ENCODE results near the gene OTUD6A. TPM values are rescaled to one million over a fixed set of nuclear protein-coding genes. Genes with fewer than 3 reads are reported as not detected.

The OTUD6A gene
- total RNA-seq, 2 experiments from 2014 or later: not detected

DNA sequence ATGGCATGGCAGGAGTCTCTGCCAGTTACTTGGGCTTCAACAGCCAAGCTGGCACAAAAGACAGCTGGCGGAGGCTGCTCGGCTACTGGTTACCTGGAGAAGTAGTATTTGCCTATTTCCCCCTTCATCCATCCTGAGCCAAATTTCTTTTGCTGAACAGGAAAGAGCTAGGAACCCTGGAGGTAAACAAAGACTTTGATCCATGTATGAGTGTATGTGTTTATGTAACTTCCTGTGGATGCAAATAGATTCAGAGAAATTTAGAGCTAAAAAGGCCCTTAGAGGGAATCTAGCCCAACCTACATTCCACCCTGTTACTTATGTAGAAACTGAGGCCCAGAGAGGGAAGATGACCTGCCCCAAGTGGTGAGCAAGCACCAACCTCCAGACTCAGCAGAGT lies 23.7 kb upstream of the OTUD6A start:
- POLR2A ChIA-PET: no interaction called here
- no peak overlapping the region for H3K27ac Mint-ChIP-seq

DNA sequence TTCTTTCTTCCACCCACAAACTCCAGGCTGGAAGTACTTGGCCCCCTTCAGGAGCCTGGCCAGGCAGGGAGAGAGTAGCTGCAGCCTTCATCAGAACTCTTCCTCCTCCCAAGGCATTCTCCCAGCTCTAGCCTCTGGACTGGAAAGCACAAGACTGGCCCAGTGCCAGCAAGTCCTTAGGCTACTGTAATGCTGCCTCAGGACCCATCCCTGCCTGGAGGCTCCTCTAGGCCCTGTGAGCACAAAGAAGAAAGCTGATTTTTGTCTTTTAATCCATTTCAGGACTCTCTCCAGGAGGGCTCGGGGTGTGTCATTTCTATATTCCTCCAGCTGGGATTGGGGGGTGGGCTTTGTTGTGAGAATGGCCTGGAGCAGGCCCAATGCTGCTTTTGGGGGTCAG lies 23.3 kb upstream of the OTUD6A start:
- POLR2A ChIA-PET: no interaction called here
- H3K27me3 Mint-ChIP-seq: no peaks in the 10 kb centered on the region
- H3K36me3 Mint-ChIP-seq: no peaks in the 10 kb centered on the region
- no peaks in the 10 kb centered on the region for H3K4me1 Mint-ChIP-seq
- no peak for DNase-seq
- no peak overlapping the region for H3K27ac Mint-ChIP-seq
- no peaks in the 10 kb centered on the region for H3K9me3 Mint-ChIP-seq
- ATAC-seq (ENCODE audit: low read depth): no peak
- no peak overlapping the region for H3K4me3 Mint-ChIP-seq

More for the DNA sequence above, 23.7 kb upstream of the OTUD6A start:
- Mint-ChIP-seq H3K27me3 (no peaks in the 10 kb centered on the region), H3K4me1 (no peaks in the 10 kb centered on the region), H3K36me3 (no peaks in the 10 kb centered on the region), H3K4me3 (no peak overlapping the region), H3K9me3 (no peaks in the 10 kb centered on the region)
- no peak for ATAC-seq (ENCODE audit: low read depth)
- DNase-seq: no peak

DNA sequence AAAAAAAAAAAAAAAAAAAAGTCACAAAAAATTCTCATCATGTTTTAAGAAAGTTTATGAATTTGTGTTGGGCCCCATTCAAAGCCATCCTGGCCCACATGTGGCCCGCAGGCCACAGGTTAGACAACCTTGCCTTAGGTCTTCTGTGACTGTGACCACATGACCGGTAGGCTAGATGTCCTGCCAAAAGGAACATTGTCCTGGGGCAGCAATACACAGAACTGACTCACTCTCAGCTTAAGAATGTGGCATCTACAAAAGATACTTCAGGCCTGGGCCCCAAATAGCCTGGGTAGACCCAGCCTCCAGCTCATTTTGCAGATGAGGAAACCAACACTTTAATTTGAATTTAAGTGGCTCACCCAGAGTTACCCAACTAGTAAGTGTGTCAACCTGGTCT lies 22.5 kb upstream of the OTUD6A start:
- ATAC-seq (ENCODE audit: low read depth): no peak
- no peaks in the 10 kb centered on the region for H3K36me3 Mint-ChIP-seq
- H3K27me3 Mint-ChIP-seq: no peaks in the 10 kb centered on the region
- H3K9me3 Mint-ChIP-seq: no peaks in the 10 kb centered on the region
- H3K4me3 Mint-ChIP-seq: no peak overlapping the region
- no peaks in the 10 kb centered on the region for H3K4me1 Mint-ChIP-seq
- H3K27ac Mint-ChIP-seq: no peak overlapping the region
- no peak for DNase-seq
- POLR2A ChIA-PET: no interaction called here

GRCh38 chrX:70041993-70042392 lies 20.3 kb upstream of the OTUD6A start:
- POLR2A ChIA-PET: no interaction called here
- ATAC-seq (ENCODE audit: low read depth) (no peak), DNase-seq (no peak)
- H3K4me3 Mint-ChIP-seq: no peak overlapping the region
- H3K27ac Mint-ChIP-seq: no peak overlapping the region
- H3K9me3 Mint-ChIP-seq: no peaks in the 10 kb centered on the region
- no peaks in the 10 kb centered on the region for H3K27me3 Mint-ChIP-seq
- H3K4me1 Mint-ChIP-seq: no peaks in the 10 kb centered on the region
- no peaks in the 10 kb centered on the region for H3K36me3 Mint-ChIP-seq

DNA sequence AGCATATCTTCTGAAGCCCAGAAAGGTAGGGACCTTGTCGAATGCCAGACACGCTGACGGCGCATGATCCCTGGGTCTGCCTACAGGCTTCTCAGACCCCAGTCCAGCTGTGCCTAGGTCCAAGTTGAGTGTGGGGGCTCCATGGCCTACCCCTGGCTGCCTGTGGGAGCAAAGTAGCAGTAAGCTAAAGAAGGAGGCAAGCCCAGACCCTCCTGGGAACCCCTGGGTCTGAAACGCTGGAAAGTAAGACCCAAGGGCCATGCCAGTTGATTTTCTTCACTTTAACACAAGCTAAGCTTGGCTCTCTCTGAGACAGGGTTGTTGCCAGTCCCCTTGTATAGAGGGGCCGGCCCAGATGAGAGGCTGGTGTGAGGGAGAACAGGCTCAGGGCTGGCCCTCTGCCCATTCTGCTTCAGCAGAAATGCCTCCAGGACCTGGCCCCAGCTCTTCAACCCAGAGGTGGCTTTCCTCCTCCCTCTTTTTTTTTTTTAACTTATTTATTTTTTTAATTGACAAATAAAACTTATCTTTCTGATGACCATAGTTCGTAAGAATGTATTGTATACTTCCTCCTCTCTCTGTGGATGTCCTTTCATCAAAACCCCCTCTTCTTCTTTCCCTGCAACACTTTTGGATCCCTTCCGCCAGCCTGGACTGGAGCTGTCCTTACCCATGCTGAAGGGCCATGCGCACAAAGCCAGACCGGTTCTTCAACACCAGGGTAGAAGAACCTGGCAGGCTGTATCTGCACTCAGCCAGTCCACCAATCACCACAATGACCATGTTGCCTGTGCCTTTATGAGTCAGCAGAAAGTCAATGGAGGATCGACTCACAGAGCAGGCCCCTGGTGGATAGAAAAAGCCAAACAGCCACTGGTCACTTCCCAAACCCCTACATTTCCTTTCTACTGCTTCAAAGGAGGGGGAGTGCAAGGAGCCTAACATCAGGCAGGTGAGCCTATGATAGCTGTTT lies 19.6 kb upstream of the OTUD6A start:
- no peaks in the 10 kb centered on the region for H3K9me3 Mint-ChIP-seq
- H3K27ac Mint-ChIP-seq: no peak overlapping the region
- DNase-seq: no peak
- POLR2A ChIA-PET: no interaction called here
- no peak for ATAC-seq (ENCODE audit: low read depth)
- H3K4me3 Mint-ChIP-seq: no peak overlapping the region
- no peaks in the 10 kb centered on the region for H3K27me3 Mint-ChIP-seq
- no peaks in the 10 kb centered on the region for H3K4me1 Mint-ChIP-seq
- no peaks in the 10 kb centered on the region for H3K36me3 Mint-ChIP-seq

DNA sequence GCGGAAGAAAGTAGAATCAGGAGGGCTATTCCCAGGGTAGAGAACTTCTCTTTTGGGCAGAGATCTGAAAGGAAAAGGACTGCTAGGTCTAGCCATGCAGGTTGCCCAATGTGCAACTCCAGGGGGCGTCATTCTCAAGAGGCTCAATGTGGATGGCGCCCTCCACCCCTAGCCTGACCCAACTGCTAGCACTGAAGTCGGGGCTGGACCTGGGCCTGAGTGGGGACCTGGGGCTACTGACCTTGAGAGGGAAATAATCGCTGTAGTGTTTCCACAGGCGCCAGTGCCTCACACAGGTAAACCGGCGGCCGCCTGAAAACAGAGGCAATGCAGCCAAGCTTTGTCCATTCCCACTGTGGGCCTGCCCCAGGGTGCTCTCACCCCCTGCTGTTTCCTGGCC lies 18.6 kb upstream of the OTUD6A start:
- Mint-ChIP-seq H3K4me1 (no peaks in the 10 kb centered on the region), H3K27ac (no peak overlapping the region), H3K9me3 (no peaks in the 10 kb centered on the region), H3K27me3 (no peaks in the 10 kb centered on the region), H3K4me3 (no peak overlapping the region), H3K36me3 (no peaks in the 10 kb centered on the region)
- POLR2A ChIA-PET: no interaction called here
- ATAC-seq (ENCODE audit: low read depth) (no peak), DNase-seq (no peak)

GRCh38 chrX:70044541-70045245 lies 17.6 kb upstream of the OTUD6A start:
- H3K9me3 Mint-ChIP-seq: no peaks in the 10 kb centered on the region
- H3K27me3 Mint-ChIP-seq: no peaks in the 10 kb centered on the region
- no peak for DNase-seq
- H3K27ac Mint-ChIP-seq: no peak overlapping the region
- no peak overlapping the region for H3K4me3 Mint-ChIP-seq
- no peak for ATAC-seq (ENCODE audit: low read depth)
- POLR2A ChIA-PET: no interaction called here
- no peaks in the 10 kb centered on the region for H3K4me1 Mint-ChIP-seq
- H3K36me3 Mint-ChIP-seq: no peaks in the 10 kb centered on the region

DNA sequence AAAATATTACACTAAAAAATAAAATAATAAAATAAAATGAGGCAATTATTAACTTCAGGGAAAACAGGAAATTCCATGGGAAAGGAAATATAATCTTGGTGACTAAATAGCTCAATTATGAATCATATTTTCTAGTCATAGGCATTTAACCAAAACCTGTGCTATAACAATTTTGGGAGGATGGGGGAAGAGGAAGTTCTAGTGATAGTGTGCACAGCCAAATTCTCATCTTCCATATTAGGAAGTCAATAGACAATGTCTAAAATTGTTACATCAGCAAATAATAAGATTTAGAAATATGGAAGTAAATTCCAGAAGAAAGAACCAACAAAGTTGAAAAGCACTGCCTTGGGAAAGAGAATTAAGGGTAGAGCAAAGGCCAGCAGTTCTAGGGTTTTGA lies 15.3 kb upstream of the OTUD6A start:
- H3K27ac Mint-ChIP-seq: no peak overlapping the region

GRCh38 chrX:70049406-70049805 lies 12.9 kb upstream of the OTUD6A start:
- Mint-ChIP-seq H3K4me3 (no peak overlapping the region), H3K27me3 (peaks cover 1% of the 10 kb centered on the region), H3K9me3 (no peaks in the 10 kb centered on the region), H3K27ac (no peak overlapping the region), H3K36me3 (no peaks in the 10 kb centered on the region), H3K4me1 (no peaks in the 10 kb centered on the region)
- DNase-seq (no peak), ATAC-seq (ENCODE audit: low read depth) (no peak)
- POLR2A ChIA-PET: no interaction called here

More for the DNA sequence above, 15.3 kb upstream of the OTUD6A start:
- Mint-ChIP-seq H3K9me3 (no peaks in the 10 kb centered on the region), H3K27me3 (peaks cover 1% of the 10 kb centered on the region), H3K4me1 (no peaks in the 10 kb centered on the region), H3K36me3 (no peaks in the 10 kb centered on the region), H3K4me3 (no peak overlapping the region)
- POLR2A ChIA-PET: no interaction called here
- DNase-seq: no peak
- ATAC-seq (ENCODE audit: low read depth): no peak

DNA sequence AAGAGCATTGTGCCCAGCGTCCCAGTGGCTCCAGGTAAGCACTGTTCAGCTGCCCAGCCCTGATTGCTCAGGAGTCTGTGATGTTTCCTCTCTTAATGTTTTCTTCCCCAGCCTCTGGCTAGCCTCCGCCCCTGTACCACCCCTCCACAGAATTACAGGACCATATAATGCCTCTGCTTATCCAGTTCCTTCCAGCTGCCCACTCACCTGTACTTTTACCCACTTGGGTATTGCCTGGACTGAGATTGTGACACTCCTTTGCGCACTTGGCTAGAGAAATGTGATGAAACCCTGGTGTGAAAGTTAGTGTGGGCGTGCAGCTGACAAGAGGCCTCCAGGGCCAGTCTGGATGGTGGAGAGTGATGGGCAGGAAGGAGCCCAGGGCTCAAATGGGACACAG lies 12.3 kb upstream of the OTUD6A start, which contains the start of gene AWAT2:
Gene AWAT2, minus strand, starts transcription at position 14 of the 400 bp plus-strand sequence. Its CDS starts 6 bp downstream, at position 8.
- DNase-seq (no peak), ATAC-seq (ENCODE audit: low read depth) (no peak)
- H3K4me3 Mint-ChIP-seq: no peak within 1 kb of the TSS
- no peak within 1 kb of the TSS for H3K27ac Mint-ChIP-seq
- peaks cover 1% of the 10 kb centered on the region for H3K27me3 Mint-ChIP-seq
- H3K9me3 Mint-ChIP-seq: no peaks in the 10 kb centered on the region
- no peaks in the 10 kb centered on the region for H3K4me1 Mint-ChIP-seq
- no peaks in the 10 kb centered on the region for H3K36me3 Mint-ChIP-seq
- POLR2A ChIA-PET: no interaction called here

DNA sequence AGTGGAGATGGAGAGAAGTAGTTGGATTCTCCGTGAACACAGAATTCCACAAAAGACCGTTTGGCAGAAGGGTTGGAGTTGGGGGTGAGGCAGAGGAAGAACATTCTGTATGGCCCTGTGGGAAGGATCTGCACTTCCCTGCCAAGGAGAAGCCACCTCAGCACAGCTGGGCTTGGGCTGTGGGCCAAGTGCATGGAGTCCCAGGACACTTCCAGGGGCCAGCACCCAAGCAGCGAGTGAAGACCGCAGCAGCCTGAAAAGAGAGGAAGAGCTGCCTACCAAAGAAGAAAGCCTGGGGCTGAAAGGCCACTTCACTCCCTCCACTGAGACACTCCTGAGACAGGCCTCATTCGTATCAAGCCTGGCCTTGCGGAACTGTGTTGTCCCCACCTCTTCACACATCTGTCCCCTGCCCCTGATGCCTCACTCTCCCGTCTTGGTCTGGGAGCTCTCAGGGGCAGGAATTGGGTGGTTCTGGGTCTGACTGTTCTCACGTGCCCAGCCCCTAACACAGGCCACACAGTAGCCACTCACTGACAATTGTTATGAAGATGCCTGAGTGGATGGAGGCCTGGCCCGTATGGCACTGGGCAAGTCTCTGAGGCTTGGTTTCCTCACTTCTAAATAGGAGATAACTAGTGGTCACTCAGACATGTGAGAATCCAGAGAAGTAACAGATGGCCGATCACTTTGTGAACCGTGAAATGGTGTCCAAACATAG lies 9.2 kb upstream of the OTUD6A start:
- Mint-ChIP-seq H3K9me3 (no peaks in the 10 kb centered on the region), H3K4me3 (no peak overlapping the region), H3K4me1 (no peaks in the 10 kb centered on the region), H3K27me3 (peaks cover 1% of the 10 kb centered on the region), H3K36me3 (no peaks in the 10 kb centered on the region), H3K27ac (no peak overlapping the region)
- DNase-seq: no peak
- POLR2A ChIA-PET: no interaction called here
- no peak for ATAC-seq (ENCODE audit: low read depth)

GRCh38 chrX:70054391-70054790 lies 7.9 kb upstream of the OTUD6A start:
- DNase-seq: no peak
- H3K27me3 Mint-ChIP-seq: peaks cover 1% of the 10 kb centered on the region
- no peaks in the 10 kb centered on the region for H3K4me1 Mint-ChIP-seq
- H3K36me3 Mint-ChIP-seq: no peaks in the 10 kb centered on the region
- POLR2A ChIA-PET: no interaction called here
- no peak overlapping the region for H3K4me3 Mint-ChIP-seq
- ATAC-seq (ENCODE audit: low read depth): no peak
- H3K9me3 Mint-ChIP-seq: no peaks in the 10 kb centered on the region
- no peak overlapping the region for H3K27ac Mint-ChIP-seq

- no peak overlapping the region for H3K27ac Mint-ChIP-seq
- DNase-seq: no peak
- no peak for ATAC-seq (ENCODE audit: low read depth)
- no peaks in the 10 kb centered on the region for H3K9me3 Mint-ChIP-seq
- H3K36me3 Mint-ChIP-seq: no peaks in the 10 kb centered on the region
- POLR2A ChIA-PET: no interaction called here
- H3K4me3 Mint-ChIP-seq: no peak overlapping the region
- H3K27me3 Mint-ChIP-seq: no peaks in the 10 kb centered on the region
- H3K4me1 Mint-ChIP-seq: no peaks in the 10 kb centered on the region
These were observed 799 bp downstream of the OTUD6A start for GRCh38 chrX:70062961-70063550.
